H54 (cell line): Measurements from ENCODE around the gene LRRC36.

Source experiments
- DNase-seq: peaks from one replicate; pipeline ENCODE4 v3.0.0; 2011; ENCODE audit warnings: low spot score, mixed read lengths; ENCODE audit not compliant: insufficient read length
- FAIRE-seq: peaks from 3 replicates; lab custom pipeline; 2011; peaks lifted over from hg19 to GRCh38; lab: Jason Lieb, UNC
- POLR2A ChIP-seq: IDR thresholded peaks from 2 replicates; pipeline ENCODE4 v1.6.1; 2011; ENCODE audit warnings: low read depth, mild to moderate bottlenecking, low read length

Gene LRRC36

DNA sequence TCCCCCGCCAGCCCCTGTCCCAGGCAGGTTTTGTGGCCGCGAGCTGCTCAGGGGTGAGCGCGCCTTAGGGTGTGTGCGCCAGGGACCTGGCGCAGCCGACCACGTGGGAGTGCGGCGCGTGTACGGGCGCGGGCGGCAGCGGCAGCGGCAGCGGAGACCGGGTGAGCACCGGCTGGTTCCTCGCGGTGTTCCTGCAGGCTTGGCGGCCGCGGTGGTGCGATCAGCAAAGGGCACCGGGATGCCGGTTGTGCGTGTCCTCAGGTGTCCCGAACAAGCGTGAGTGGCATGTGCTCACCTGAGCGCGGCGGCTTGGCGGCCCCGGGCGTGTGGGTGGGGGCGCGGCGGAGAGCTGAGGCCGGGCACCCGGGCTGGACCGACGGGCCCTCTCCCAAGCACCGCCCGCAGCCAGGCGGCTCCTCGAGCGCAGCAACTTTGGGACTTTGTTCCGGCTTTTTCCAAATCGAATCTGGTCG, 103.9 kb downstream of the LRRC36 start:
- no peak for TF ChIP-seq POLR2A
- FAIRE-seq = no peak
- DNase-seq = no peak

DNA sequence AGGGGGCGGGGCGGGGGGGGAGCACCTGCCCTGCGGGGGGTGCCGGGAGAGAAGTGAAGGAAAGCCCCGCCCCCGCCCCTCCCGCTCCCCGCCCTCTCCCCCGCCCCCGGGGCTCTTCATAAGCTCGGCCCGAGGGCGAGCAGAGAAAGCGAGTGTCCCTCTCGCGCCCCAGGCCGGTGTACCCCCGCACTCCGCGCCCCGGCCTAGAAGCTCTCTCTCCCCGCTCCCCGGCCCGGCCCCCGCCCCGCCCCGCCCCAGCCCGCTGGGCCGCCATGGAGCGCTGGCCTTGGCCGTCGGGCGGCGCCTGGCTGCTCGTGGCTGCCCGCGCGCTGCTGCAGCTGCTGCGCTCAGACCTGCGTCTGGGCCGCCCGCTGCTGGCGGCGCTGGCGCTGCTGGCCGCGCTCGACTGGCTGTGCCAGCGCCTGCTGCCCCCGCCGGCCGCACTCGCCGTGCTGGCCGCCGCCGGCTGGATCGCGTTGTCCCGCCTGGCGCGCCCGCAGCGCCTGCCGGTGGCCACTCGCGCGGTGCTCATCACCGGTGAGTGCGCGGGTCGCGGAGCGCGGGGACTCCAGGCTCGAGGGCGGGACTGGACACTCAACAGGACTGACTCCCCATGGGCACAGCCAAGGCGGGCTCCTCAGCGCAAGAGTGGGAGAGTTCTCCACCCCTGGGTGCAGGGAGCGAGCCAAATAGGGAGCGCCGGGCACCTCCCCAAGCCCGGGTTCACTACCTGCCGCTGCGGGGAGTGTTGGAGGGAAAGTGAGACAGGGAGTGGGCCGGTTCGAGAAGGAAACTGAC, 104.6 kb downstream of the LRRC36 start, which contains the start of gene HSD11B2:
TSS of gene HSD11B2 (plus strand) at position 145 of the 798 bp plus-strand sequence. CDS start at position 273, 128 bp downstream.
- FAIRE-seq = no peak
- no peak for TF ChIP-seq POLR2A
- peak; percentile 52 for DNase-seq

DNA sequence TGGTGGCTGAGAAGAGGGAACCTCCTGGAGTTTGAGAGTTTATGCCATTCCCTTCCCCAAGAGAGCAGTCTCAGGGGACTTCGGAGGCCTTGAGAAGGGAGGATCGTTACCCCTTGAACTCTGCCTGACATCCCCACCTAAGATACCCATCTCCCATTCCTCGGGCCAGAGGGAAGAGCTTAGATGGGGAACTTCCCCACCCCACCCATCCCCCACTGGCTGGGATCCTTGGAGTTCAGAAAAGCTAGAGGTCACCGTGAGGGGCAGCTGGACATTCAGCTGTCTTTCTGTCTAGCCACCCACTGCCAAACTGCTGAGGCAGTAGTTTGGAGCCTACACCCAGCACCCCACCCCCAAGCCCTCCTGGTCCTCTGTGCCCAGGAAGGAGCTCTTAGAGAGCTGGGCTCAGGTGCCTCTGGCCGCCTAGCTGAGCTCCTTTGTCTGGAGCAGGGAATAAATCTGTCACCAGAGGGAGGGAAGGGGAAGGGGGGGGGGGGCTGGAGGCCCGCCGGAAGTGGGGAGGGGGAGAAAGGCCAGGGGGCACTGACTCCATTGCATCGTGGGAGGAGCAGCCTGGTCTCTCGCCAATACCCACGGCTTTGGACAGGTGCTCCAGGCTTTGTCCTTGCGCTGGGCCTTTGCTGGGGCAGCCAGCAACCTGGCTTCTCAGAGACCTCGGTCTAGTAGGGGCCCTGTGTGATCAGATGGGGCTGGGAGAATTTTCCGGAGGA, 105.3 kb downstream of the LRRC36 start:
- DNase-seq (no peak), FAIRE-seq (no peak)
- no peak for TF ChIP-seq POLR2A

GRCh38 chr16:67432506-67432890, 105.9 kb downstream of the LRRC36 start:
- TF ChIP-seq POLR2A = no peak
- no peak for DNase-seq

DNA sequence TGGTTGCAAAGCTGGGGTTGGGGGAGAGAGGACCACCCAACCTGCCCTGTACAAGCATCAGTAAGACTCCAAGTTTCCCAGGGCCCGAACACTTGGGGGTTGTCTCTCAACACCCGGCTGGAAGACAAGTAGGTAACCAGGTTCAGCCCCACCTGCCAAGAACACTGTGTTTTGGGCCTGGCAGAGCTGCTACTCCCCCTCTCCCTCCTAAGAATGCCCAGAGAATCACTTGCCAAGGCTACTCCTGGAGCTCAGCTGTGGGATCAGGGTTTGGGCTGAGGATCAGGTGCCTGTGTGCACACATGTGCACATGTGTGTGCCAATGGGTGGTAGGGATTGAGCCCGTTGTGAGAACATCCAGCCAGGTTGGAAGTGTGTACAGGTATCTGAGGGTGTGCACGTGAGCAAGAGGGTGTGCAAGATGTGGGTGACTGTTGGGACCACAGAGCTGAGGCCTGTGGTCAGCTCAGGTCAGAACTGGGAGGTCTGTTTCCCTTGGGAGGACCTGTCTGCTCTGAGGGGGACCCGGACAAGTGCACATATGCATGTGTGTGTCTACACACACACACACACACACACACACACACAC, 106.6 kb downstream of the LRRC36 start:
- DNase-seq (no peak), FAIRE-seq (no peak)
- TF ChIP-seq POLR2A = no peak

More at GRCh38 chr16:67432506-67432890, 105.9 kb downstream of the LRRC36 start:
- FAIRE-seq = no peak
